ENCODE measurements around the gene CBFA2T3. TPM values are rescaled to one million over a fixed set of nuclear protein-coding genes. Genes with fewer than 3 reads are reported as not detected.

Gene CBFA2T3
- total and polyA plus RNA-seq, 2 of the 13 experiments (the other 11 are each of a cell fraction or from before 2014, with no cell fraction given) = 0.05 TPM; not detected in 1

DNA sequence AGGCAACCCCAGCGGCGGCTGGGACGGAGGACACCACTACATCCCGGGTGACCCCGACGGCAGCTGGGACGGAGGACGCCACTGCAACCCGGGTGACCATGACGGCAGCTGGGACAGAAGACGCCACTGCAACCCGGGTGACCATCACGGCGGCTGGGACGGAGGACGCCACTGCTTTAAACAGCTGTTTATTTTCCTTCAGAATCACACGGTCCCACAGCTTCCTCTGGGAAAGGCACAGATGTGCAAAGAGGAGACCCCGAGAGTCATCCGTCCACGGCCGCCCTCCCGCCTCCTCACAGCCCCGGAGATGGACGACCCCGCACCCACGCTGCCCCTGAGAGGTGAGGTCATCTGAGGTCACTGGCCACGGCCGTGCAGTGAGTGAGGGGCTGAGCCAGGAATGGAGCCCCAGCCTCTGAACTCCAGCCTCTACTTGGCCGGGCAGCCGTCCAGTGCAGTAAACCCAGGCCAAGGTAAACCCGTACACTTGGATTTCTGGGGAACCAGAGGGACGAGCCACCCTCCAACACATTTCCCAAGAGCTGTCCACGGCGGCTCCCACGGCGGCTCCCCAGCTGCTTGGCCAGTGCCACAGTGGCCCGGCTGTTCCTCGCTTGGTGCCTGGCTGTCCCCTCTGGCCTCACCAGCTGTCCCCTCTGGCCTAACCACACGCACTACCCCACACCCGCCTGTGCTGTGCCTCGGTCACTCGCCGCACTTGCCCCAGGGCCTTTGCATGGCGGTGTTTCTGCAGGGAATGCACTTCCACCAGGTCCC lies 67.4 kb downstream of the CBFA2T3 start:
- BruUV-seq (replicated peaks) = no TSS peak
- Histone ChIP-seq H3K9me3 (ENCODE audit: low read length) (no peaks in the 10 kb centered on the region), H2AFZ (ENCODE audit: low read length) (no peak overlapping the region), H3K27me3 (ENCODE audit: control insufficient read depth in 1 of 2, insufficient read depth in 2 of 2, low read length in 2 of 2) (peaks cover 37 to 97% of the 10 kb centered on the region in 2 experiments), H3K4me3 (replicated peaks in 1 of 3; ENCODE audit: insufficient read depth in 1 of 3, low read depth in 2 of 3, low read length in 3 of 3) (no peak overlapping the region), H3K36me3 (replicated peaks in 1 of 2; ENCODE audit: control insufficient read depth in 1 of 2, insufficient read depth in 2 of 2, low read length in 2 of 2) (no peaks in the 10 kb centered on the region), H3K4me2 (ENCODE audit: low read depth, low read length) (no peak overlapping the region), H3K9ac (ENCODE audit: insufficient read depth, low read depth, low read length) (no peak overlapping the region), H3K27ac (ENCODE audit: extremely low read length, insufficient read depth, low read length) (no peak overlapping the region), H3K4me1 (ENCODE audit: insufficient read depth, low read length) (no peaks in the 10 kb centered on the region), H4K20me1 (ENCODE audit: insufficient read depth, low read length) (no peaks in the 10 kb centered on the region; the same call in 1 of the 2 replicates), H3K79me2 (ENCODE audit: insufficient read depth, low read length) (no peaks in the 10 kb centered on the region)
- 36% methylated on average over 30 of the region's 44 CpGs for WGBS (ENCODE audit: low lambda C conversion rate)
- in situ Hi-C loops (cut with HindIII; ENCODE audit: extremely low pct_ligation_motif_present, low pct_unique_long_range_greater_than_20kb) = no loop called here
- CTCF ChIA-PET (ENCODE audit: low intra/inter-chr PET ratio, low total read pairs) = no interaction called here
- POLR2A ChIA-PET = no interaction called here
- ATAC-seq = no peak
- intact Hi-C loops (cut with micrococcal nuclease; ENCODE audit: unreplicated experiment) = no loop called here
- TF ChIP-seq HES4 (CRISPR knock-in tag; IDR thresholded peaks at IDR 0.05; ENCODE audit: borderline replicate concordance) = no peak
- TF ChIP-seq PLSCR1 (CRISPR knock-in tag; IDR thresholded peaks at IDR 0.05; ENCODE audit: borderline replicate concordance) = no peak
- TF ChIP-seq MTF2 (CRISPR knock-in tag; IDR thresholded peaks at IDR 0.05; ENCODE audit: borderline replicate concordance) = no peak
- no peak for TF ChIP-seq SAFB2 (CRISPR knock-in tag; IDR thresholded peaks at IDR 0.05; ENCODE audit: borderline replicate concordance, low read depth)
- TF ChIP-seq, protein P1, sequence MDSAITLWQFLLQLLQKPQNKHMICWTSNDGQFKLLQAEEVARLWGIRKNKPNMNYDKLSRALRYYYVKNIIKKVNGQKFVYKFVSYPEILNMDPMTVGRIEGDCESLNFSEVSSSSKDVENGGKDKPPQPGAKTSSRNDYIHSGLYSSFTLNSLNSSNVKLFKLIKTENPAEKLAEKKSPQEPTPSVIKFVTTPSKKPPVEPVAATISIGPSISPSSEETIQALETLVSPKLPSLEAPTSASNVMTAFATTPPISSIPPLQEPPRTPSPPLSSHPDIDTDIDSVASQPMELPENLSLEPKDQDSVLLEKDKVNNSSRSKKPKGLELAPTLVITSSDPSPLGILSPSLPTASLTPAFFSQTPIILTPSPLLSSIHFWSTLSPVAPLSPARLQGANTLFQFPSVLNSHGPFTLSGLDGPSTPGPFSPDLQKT (CRISPR knock-in tag; IDR thresholded peaks at IDR 0.05; ENCODE audit: borderline replicate concordance) = no peak
- no peak for TF ChIP-seq AGO2 (optimal IDR thresholded peaks at IDR 0.05; ENCODE audit: low read depth, low read length)
- no peak for TF ChIP-seq PRMT3 (CRISPR knock-in tag; IDR thresholded peaks at IDR 0.05; ENCODE audit: borderline replicate concordance, low read depth)
- TF ChIP-seq HNRNPK (IDR thresholded peaks at IDR 0.05; ENCODE audit: low read depth, low read length, poor library complexity, severe bottlenecking) = no peak
- TF ChIP-seq WIZ (CRISPR knock-in tag; IDR thresholded peaks at IDR 0.05) = no peak
- TF ChIP-seq ZNF451 (CRISPR knock-in tag; IDR thresholded peaks at IDR 0.05) = no peak
- TF ChIP-seq ZNF879 (CRISPR knock-in tag; IDR thresholded peaks at IDR 0.05) = no peak
- no peak for TF ChIP-seq ZNF441 (CRISPR knock-in tag; IDR thresholded peaks at IDR 0.05; ENCODE audit: borderline replicate concordance)
- no peak for TF ChIP-seq SCMH1 (CRISPR knock-in tag; IDR thresholded peaks at IDR 0.05; ENCODE audit: borderline replicate concordance)
- TF ChIP-seq ATM (IDR thresholded peaks at IDR 0.05; ENCODE audit: borderline replicate concordance) = no peak
- FAIRE-seq = no peak
- no peak for DNase-seq (ENCODE audit: low spot score)

Data from HepG2 (cell line).